ENCODE data around the gene TAOK3.

The TAOK3 gene

DNA sequence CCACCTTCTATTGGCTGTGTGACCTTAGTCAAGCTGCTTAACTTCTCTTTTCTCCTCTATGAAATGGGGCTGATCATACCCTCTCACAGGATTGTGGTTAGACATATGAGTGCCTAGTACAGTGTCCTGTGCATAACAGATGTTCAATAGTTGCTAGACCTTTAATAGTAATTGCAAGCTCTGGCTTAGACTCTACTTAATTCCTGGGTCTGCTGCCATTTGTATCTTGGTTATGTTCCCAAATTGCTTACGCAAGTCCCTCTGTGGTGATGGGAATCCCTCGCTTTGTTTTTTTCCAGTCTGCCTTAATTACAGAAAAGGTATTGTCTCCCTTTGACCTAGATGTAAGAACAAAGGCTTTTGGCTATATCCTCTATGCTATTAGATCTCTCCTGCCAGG is 18.7 kb upstream of the TAOK3 start:
- H3K36me3 Mint-ChIP-seq (ENCODE audit: low read depth) = peaks cover 83% of the 10 kb centered on the region
- H3K27ac Mint-ChIP-seq = no peak overlapping the region
- no peak overlapping the region for H3K4me3 Mint-ChIP-seq
- H3K27me3 Mint-ChIP-seq (ENCODE audit: low read depth) = no peaks in the 10 kb centered on the region
- H3K4me1 Mint-ChIP-seq = no peaks in the 10 kb centered on the region
- no peak for TF ChIP-seq CTCF (IDR thresholded peaks at IDR 0.05; ENCODE audit: unreplicated experiment in 3 of 3)
- no peaks in the 10 kb centered on the region for H3K9me3 Mint-ChIP-seq

- Mint-ChIP-seq H3K4me1 (peaks cover 40% of the 10 kb centered on the region), H3K4me3 (peak overlapping the region; percentile 88 to 98 (median 97)), H3K36me3 (ENCODE audit: low read depth) (peaks cover 17% of the 10 kb centered on the region), H3K27me3 (ENCODE audit: low read depth) (no peaks in the 10 kb centered on the region), H3K27ac (peak overlapping the region; percentile 83 to 96 (median 93)), H3K9me3 (no peaks in the 10 kb centered on the region)
- peak; percentile 97 to 99 (median 97) for TF ChIP-seq CTCF (IDR thresholded peaks at IDR 0.05; ENCODE audit: unreplicated experiment in 3 of 3)
These were observed 5.3 kb upstream of the TAOK3 start for GRCh38 chr12:118377884-118378470.

GRCh38 chr12:118377021-118377883 is 4.5 kb upstream of the TAOK3 start:
- peaks cover 17% of the 10 kb centered on the region for H3K36me3 Mint-ChIP-seq (ENCODE audit: low read depth)
- H3K27ac Mint-ChIP-seq = peak overlapping the region; percentile 83 to 96 (median 93)
- TF ChIP-seq CTCF (IDR thresholded peaks at IDR 0.05; ENCODE audit: unreplicated experiment in 3 of 3) = no peak

DNA sequence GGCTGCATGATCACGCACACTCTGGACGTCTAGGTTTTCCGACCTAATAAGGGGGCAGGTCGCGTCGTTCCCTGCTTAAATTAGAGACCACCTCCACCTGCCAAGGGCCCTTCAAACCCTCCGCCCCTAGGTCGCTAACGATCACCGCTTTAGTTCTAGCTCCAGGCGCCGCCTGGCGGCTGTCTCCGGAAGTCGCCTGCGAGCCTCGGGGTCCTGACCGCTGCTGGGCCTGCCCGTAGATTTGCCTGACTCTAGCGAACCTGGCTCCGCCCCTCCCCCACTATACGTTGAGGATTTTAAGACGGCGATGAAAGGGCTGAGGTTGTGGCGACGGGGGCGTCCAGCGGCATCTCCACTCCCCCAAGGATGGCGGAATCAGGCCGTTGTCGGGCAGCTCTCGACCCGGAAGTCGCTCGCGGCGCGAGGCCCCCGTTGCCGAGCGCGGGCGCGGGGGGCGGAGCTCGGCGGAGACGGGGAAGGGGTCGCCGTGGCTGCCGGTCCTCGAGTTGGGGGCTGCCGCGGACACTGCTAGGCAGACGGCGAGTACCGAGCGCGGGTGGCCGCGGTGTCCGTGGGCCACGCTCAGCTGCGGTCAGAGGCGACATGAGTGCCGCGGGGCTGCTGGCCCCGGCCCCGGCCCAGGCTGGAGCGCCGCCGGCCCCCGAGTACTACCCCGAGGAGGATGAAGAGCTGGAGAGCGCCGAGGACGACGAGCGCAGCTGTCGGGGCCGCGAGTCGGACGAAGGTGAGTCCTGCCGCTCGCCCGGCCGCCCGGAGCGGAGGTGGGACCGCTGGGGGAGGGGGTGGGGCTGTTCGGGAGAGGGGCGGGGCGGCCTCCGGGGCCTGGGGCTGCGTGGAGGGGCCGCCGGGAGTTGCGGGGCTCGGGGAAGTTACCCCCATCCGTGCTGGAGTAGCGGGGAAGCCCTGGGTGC is 3.6 kb upstream of the TAOK3 start, which contains the start of gene SUDS3:
Gene SUDS3 (plus strand): TSS at position 467 of the 932 bp plus-strand sequence. CDS start 137 bp downstream, at position 604.
- H3K4me1 Mint-ChIP-seq = peaks cover 43% of the 10 kb centered on the region
- peak within 1 kb of the TSS; percentile 98 to 100 (median 99) for H3K27ac Mint-ChIP-seq
- peak; percentile 92 to 98 (median 97) for TF ChIP-seq CTCF (IDR thresholded peaks at IDR 0.05; ENCODE audit: unreplicated experiment in 3 of 3)
- peaks cover 9% of the 10 kb centered on the region for H3K36me3 Mint-ChIP-seq (ENCODE audit: low read depth)
- H3K27me3 Mint-ChIP-seq (ENCODE audit: low read depth) = peaks cover 13% of the 10 kb centered on the region
- peak within 1 kb of the TSS; percentile 88 to 98 (median 98) for H3K4me3 Mint-ChIP-seq
- no peaks in the 10 kb centered on the region for H3K9me3 Mint-ChIP-seq

More at GRCh38 chr12:118377021-118377883, 4.5 kb upstream of the TAOK3 start:
- Mint-ChIP-seq H3K9me3 (no peaks in the 10 kb centered on the region), H3K4me1 (peaks cover 43% of the 10 kb centered on the region), H3K4me3 (peak overlapping the region; percentile 88 to 98 (median 97)), H3K27me3 (ENCODE audit: low read depth) (peaks cover 5% of the 10 kb centered on the region)

DNA sequence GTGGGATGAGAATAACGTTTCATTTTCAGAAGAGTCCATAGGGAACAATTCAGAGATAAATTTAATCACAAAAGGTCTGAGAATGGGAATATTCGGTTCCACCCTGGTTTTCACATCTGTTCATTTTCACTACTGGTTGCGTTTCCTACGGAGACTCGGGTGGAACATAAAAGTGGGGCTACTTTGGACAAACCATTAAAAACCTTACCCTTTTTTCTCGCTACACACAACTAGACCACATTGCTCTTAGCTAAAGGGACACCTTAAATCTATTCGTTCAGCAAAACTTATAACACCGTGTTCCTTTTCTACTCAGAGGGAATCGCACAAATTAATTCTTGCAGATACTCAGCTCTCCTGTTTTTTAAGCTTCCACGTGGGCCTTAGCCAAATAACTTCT is 2.6 kb upstream of the TAOK3 start:
- peaks cover 23% of the 10 kb centered on the region for H3K27me3 Mint-ChIP-seq (ENCODE audit: low read depth)
- peaks cover 50% of the 10 kb centered on the region for H3K4me1 Mint-ChIP-seq
- TF ChIP-seq CTCF (IDR thresholded peaks at IDR 0.05; ENCODE audit: unreplicated experiment in 3 of 3) = no peak
- no peaks in the 10 kb centered on the region for H3K9me3 Mint-ChIP-seq
- peaks cover 6% of the 10 kb centered on the region for H3K36me3 Mint-ChIP-seq (ENCODE audit: low read depth)
- peak overlapping the region; percentile 98 to 100 (median 99) for H3K27ac Mint-ChIP-seq
- peak overlapping the region; percentile 88 to 98 (median 98) for H3K4me3 Mint-ChIP-seq
